Smooth muscle cell (in vitro differentiated cells): ENCODE measurements around the gene UFSP2. TPM values are rescaled to one million over a fixed set of nuclear protein-coding genes. Genes with fewer than 3 reads are reported as not detected.

ENCODE experiments used
- DNase-seq: peaks from one replicate; lab custom pipeline; 2025; ENCODE audit not compliant: unreplicated experiment; lab: John Stamatoyannopoulos, UW
- H2AFZ ChIP-seq: fragments of 200-600 bp; sonication (generic); 2 replicates; pipeline ENCODE4 v1.6.0; 2016; ENCODE audit warnings: antibody characterized with exemption, low read depth, mild to moderate bottlenecking
- H3F3A ChIP-seq: fragments of 200-600 bp; sonication (generic); 2 replicates; pipeline ENCODE4 v1.6.0; 2017; ENCODE audit warnings: antibody characterized with exemption, low read depth
- H3K27ac ChIP-seq: fragments of 200-600 bp; sonication (generic); 2 replicates; pipeline ENCODE4 v1.5.1; 2016; ENCODE audit warnings: low read depth, mild to moderate bottlenecking
- H3K27me3 ChIP-seq: fragments of 200-600 bp; sonication (generic); 2 replicates; pipeline ENCODE4 v1.6.1; 2016; ENCODE audit warnings: low read depth, mild to moderate bottlenecking
- H3K36me3 ChIP-seq: fragments of 200-600 bp; sonication (generic); 2 replicates; pipeline ENCODE4 v1.5.1; 2016; ENCODE audit warnings: low read depth
- H3K4me1 ChIP-seq: fragments of 200-600 bp; sonication (generic); 2 replicates; pipeline ENCODE4 v1.5.1; 2016; ENCODE audit warnings: low read depth
- H3K4me2 ChIP-seq: fragments of 200-600 bp; sonication (generic); 2 replicates; pipeline ENCODE4 v1.6.0; 2016; ENCODE audit warnings: mild to moderate bottlenecking
- H3K4me3 ChIP-seq: fragments of 200-600 bp; sonication (generic); 2 replicates; pipeline ENCODE4 v1.5.1; 2016; ENCODE audit warnings: mild to moderate bottlenecking
- H3K79me2 ChIP-seq: fragments of 200-600 bp; sonication (generic); 2 replicates; pipeline ENCODE4 v1.6.0; 2016; ENCODE audit warnings: low read depth, mild to moderate bottlenecking
- H3K9ac ChIP-seq: fragments of 200-600 bp; sonication (generic); 2 replicates; pipeline ENCODE4 v1.6.0; 2016; ENCODE audit warnings: low read depth
- H3K9me3 ChIP-seq: fragments of 200-600 bp; sonication (generic); replicated peaks from 2 replicates; pipeline ENCODE4 v1.5.1; 2016; ENCODE audit warnings: low read depth
- H4K20me1 ChIP-seq: fragments of 200-600 bp; sonication (generic); 2 replicates; pipeline ENCODE4 v1.6.0; 2016; ENCODE audit warnings: low read depth
- CTCF ChIP-seq: fragments of 200-600 bp; sonication (generic); IDR thresholded peaks from 2 replicates; pipeline ENCODE4 v1.5.1; 2017; ENCODE audit warnings: borderline replicate concordance, mild to moderate bottlenecking, antibody characterized with exemption; ENCODE audit not compliant: insufficient read depth, poor library complexity, severe bottlenecking
- WGBS: methylation state at CpG from one replicate; pipeline ENCODE4 v1.1.7; 2016; ENCODE audit warnings: low lambda C conversion rate; 5-methylcytosine and 5-hydroxymethylcytosine counted together
- polyA plus RNA-seq: library from polyadenylated mRNA; unstranded; fragments of >200 nt; fragmentation: Nextera tagmentation; extraction: Ambion mirVana; gene quantifications from 2 replicates; pipeline ENCODE4 v1.2.1, GENCODE V29; 2016
- total RNA-seq: library from RNA; depleted of rRNA; stranded (reverse); fragments of >200 nt; gene quantifications from 2 replicates; pipeline ENCODE4 v1.2.3, GENCODE V29; 2014

Gene UFSP2
- total and polyA plus RNA-seq, 2 experiments from 2014 or later = 36.6 to 65.0 TPM

- Histone ChIP-seq H3K4me3 (no peak overlapping the region), H3K4me1 (no peaks in the 10 kb centered on the region), H3K9ac (no peak overlapping the region), H3K36me3 (no peaks in the 10 kb centered on the region), H3K4me2 (no peak overlapping the region), H4K20me1 (no peaks in the 10 kb centered on the region), H3F3A (no peaks in the 10 kb centered on the region), H3K79me2 (no peaks in the 10 kb centered on the region), H3K27ac (no peak overlapping the region), H2AFZ (no peak overlapping the region), H3K9me3 (no peaks in the 10 kb centered on the region), H3K27me3 (no peaks in the 10 kb centered on the region)
- 88% methylated on average over 2 of the region's 2 CpGs for WGBS
- no peak for TF ChIP-seq CTCF
- DNase-seq = no peak
Observed at GRCh38 chr4:185441479-185441878, 15.7 kb upstream of the UFSP2 start.

GRCh38 chr4:185437809-185438208 is 12.0 kb upstream of the UFSP2 start:
- no peak for TF ChIP-seq CTCF
- Histone ChIP-seq H3K36me3 (no peaks in the 10 kb centered on the region), H3K9ac (no peak overlapping the region), H3K4me2 (no peak overlapping the region), H2AFZ (no peak overlapping the region), H3K79me2 (no peaks in the 10 kb centered on the region), H3K4me1 (no peaks in the 10 kb centered on the region), H3K4me3 (no peak overlapping the region), H3K9me3 (no peaks in the 10 kb centered on the region), H3K27me3 (no peaks in the 10 kb centered on the region), H3K27ac (no peak overlapping the region), H4K20me1 (no peaks in the 10 kb centered on the region), H3F3A (no peaks in the 10 kb centered on the region)
- no peak for DNase-seq

- no peaks in the 10 kb centered on the region for H3K4me1 ChIP-seq
- no peaks in the 10 kb centered on the region for H4K20me1 ChIP-seq
- H3F3A ChIP-seq = no peaks in the 10 kb centered on the region
- no peak overlapping the region for H3K4me2 ChIP-seq
- no peak for DNase-seq
- no peaks in the 10 kb centered on the region for H3K36me3 ChIP-seq
- H2AFZ ChIP-seq = no peak overlapping the region
- no peaks in the 10 kb centered on the region for H3K27me3 ChIP-seq
- no peak overlapping the region for H3K4me3 ChIP-seq
- H3K9ac ChIP-seq = no peak overlapping the region
- no peaks in the 10 kb centered on the region for H3K79me2 ChIP-seq
- no peak overlapping the region for H3K27ac ChIP-seq
- H3K9me3 ChIP-seq = no peaks in the 10 kb centered on the region
- no peak for TF ChIP-seq CTCF
Observed at GRCh38 chr4:185435466-185435865, 9.7 kb upstream of the UFSP2 start.

GRCh38 chr4:185429660-185430059 is 3.9 kb upstream of the UFSP2 start:
- Histone ChIP-seq H4K20me1 (no peaks in the 10 kb centered on the region), H2AFZ (no peak overlapping the region), H3K79me2 (peaks cover 9% of the 10 kb centered on the region), H3F3A (no peaks in the 10 kb centered on the region), H3K27me3 (no peaks in the 10 kb centered on the region), H3K4me2 (no peak overlapping the region), H3K9me3 (no peaks in the 10 kb centered on the region), H3K27ac (no peak overlapping the region), H3K36me3 (no peaks in the 10 kb centered on the region), H3K4me3 (no peak overlapping the region), H3K4me1 (peaks cover 7% of the 10 kb centered on the region), H3K9ac (no peak overlapping the region)
- WGBS = 84% methylated on average over 5 of the region's 5 CpGs
- TF ChIP-seq CTCF = no peak
- DNase-seq = no peak
